GM19438 (cell line): ENCODE results near the gene FRAS1.
"Not testable (repeated sequence)": the region's sequence is repeated elsewhere in the genome, so short reads cannot be mapped to it uniquely, and the experiment has no call there.

Experiments used
- ATAC-seq: cut with Tn5 transposase; IDR thresholded peaks from one replicate; pipeline ENCODE4 v1.9.1; 2021; ENCODE audit warnings: low read depth; ENCODE audit not compliant: unreplicated experiment

The FRAS1 gene

GRCh38 chr4:78099058-78099457 is 41.9 kb downstream of the FRAS1 start:
- ATAC-seq, result no peak

DNA sequence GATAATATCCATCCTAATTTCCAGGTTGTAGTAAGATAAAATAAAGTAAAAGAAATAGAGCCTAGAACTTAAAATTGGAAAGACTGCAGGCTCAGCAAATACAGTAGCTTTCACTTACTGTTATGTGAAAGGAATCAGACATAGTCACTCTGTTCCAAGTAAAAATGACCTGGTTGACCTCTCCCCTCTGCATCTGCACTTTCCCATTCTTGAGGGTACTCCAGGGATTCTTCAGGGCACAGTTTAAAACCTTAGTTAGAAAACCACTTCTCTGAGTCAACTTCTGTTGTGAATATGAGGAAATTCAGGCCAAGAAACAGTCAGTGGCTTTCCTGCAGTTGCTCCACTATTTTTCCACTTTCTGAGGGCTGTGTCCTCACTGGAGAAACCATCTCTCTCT is 42.9 kb downstream of the FRAS1 start:
- ATAC-seq, result no peak

DNA sequence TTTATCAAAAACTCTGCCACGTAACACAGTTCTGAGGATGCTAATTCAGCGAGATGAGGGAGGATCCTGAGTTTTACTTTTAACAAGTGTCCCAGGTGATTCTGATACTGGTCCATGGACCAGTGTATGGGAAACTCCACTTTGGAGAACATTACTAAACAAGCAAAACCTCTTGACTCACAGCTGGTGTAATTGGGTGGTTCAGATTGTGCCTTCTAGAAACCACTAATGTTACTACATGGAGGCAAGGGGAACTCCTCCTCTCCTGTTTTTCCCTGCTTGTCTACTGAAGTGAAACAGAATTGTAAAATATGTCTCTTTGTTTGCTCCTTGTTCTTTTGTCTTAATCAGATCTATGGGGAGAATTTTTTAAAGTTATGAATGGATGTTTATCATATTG is 62.6 kb downstream of the FRAS1 start:
- ATAC-seq, result no peak

GRCh38 chr4:78120144-78120880 is 63.2 kb downstream of the FRAS1 start:
- no peak for ATAC-seq

DNA sequence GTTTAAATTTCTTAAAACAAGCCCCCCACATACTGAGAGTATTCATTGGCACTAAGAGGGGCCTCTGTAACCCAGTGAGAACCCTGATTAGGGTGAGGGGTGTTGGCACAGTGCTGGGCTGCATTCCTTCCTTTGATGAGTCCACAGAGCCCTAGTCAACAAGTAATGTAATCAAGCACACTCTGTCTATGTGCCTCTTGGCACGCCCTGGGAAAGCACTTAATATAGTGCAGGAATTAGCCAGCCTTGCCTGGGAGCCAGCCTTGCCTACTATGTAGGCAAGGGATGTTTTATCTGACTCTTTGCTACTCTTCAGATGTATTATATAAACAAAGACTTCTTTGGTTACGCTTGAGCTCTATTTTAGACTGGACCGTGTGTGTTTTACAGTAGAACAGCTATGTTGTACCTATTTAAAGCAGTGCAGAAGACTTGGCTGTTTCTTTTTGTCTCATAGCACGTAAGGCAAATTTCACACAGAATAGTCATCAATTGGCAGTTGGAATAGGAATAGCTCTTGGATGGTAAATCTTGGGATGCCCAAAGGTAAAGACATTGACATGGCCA is 64.3 kb downstream of the FRAS1 start:
- no peak for ATAC-seq

DNA sequence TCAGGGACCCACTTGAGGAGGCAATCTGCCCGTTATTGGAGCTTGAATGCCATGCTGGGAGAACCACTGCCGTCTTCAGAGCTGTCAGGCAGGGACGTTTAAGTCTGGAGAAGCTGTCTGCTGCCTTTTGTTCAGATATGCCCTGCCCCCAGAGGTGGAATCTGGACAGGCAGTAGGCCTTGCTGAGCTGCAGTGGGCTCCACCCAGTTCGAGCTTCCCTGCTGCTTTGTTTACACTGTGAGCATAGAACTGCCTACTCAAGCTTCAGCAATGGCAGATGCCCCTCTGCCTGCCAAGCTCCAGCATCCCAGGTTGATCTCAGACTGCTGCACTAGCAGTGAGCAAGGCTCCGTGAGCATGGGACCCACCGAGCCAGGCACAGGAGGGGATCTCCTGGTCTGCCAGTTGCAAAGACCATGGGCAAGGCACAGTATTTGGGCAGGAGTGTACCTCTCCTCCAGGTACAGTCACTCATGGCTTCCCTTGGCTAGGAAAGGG is 68.8 kb downstream of the FRAS1 start:
- not testable (repeated sequence) for ATAC-seq

DNA sequence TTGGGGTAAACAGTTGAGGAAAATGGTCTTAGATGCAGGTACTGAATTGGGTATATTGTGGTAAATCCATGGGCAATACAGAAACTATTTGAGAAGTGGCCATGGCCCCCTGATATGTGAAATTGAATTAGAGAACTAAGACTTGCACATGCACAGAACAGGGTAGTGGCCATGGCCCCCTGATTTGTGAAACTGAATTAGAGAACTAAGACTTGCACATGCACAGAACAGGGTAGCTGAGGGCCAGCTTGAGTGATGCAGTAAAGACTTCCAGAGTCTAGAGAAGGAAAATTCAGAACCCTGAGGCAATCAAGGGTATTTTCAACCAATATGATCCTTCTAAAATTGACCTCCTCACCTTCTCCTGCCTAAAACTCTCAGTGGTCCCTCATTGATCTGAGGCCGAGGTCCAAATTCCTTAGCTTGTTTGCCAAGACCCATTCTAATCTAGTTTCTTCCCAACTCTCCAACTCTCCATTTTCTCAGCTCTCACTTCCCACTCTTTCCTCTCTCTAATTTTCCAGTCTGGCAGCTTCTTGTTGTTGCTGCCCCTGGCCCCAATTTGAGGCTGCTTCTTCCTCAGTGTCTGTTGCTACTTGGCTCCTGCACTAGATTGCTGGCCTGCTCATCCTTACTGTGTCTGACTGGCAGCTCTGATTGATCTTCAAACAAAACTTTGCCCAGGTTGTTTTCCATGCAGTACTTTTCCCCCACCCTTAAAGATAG is 72.4 kb downstream of the FRAS1 start:
- no peak for ATAC-seq

- ATAC-seq, result no peak
These were observed 74.3 kb downstream of the FRAS1 start for GRCh38 chr4:78131403-78131802.

GRCh38 chr4:78136109-78137081 is 79.3 kb downstream of the FRAS1 start:
- ATAC-seq, result no peak

DNA sequence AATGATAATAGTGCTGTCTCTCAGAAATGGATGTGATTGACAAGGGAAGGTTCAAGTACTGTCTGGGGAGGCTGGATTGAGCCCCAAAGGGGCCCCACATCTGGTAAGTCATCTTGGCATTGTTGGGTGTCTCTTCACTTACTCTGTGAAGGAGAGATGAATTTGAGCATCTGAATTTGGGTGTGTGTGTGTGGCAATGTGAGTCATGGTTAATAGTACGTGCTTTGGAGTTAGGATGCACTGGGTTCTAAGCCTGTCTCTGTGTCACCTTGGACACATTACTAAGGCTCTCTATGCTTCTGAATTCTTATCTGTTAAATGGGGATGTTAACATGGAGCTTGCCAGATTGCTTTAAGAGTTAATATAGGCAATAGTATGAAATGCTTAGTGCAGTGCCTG is 80.4 kb downstream of the FRAS1 start:
- no peak for ATAC-seq

GRCh38 chr4:78138252-78138651 is 81.1 kb downstream of the FRAS1 start:
- no peak for ATAC-seq

GRCh38 chr4:78143634-78144033 is 86.5 kb downstream of the FRAS1 start:
- ATAC-seq, result no peak

- ATAC-seq, result no peak
These were observed 87.9 kb downstream of the FRAS1 start for GRCh38 chr4:78145008-78145407.

DNA sequence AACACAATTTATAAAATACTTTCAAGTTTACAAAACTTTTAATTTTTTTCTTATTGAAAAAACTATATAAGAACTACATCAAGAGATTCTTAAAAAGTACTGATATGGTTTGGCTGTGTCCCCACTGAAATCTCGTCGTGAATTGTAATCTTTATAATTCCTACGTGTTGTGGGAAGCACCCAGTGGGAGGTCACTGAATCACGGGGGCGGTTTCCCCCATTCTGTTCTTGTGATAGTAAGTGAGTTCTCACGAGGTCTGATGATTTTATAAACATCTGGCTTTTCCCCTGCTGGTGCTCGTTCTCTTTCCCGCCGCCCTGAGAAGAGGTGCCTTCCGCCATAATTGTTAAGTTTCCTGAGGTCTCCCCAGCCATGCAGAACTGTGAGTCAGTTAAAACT is 88.5 kb downstream of the FRAS1 start:
- no peak for ATAC-seq

GRCh38 chr4:78149751-78150542 is 92.8 kb downstream of the FRAS1 start:
- no peak for ATAC-seq

DNA sequence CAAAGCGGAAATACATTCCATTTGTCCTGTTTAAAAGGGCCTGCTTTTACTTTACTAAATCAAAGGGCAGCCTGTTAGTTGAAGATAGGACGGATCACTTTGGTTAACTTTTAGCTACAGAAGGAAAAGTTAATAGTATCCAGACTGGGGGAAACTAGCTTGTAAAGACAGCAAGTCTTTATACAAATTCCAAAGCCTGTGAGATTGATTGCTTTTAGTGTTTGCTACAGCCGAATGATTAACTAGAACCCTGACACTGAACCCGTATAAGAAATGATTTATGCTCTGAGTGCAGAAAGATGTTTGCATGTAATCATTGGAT is 93.4 kb downstream of the FRAS1 start:
- no peak for ATAC-seq

DNA sequence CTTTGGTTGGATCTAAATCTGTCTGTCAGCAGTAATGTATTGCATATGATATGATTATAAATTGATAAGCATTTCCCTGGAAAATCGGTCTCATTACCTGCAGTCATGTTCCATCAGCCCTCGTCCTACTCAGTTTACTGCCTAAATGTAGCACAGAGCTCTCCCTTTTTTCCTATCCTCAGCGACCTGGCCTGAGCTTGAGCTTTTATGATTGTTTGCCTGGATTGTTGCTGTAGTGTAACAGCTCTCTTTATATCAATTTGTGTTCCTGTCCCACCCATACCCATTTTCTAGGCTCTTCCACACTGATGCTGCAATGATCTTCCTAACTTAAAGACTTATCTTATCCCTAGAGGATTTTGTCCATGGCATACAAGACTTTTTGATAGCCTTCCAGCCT is 95.7 kb downstream of the FRAS1 start:
- no peak for ATAC-seq

- ATAC-seq, result no peak
These were observed 98.0 kb downstream of the FRAS1 start for GRCh38 chr4:78154972-78155590.

DNA sequence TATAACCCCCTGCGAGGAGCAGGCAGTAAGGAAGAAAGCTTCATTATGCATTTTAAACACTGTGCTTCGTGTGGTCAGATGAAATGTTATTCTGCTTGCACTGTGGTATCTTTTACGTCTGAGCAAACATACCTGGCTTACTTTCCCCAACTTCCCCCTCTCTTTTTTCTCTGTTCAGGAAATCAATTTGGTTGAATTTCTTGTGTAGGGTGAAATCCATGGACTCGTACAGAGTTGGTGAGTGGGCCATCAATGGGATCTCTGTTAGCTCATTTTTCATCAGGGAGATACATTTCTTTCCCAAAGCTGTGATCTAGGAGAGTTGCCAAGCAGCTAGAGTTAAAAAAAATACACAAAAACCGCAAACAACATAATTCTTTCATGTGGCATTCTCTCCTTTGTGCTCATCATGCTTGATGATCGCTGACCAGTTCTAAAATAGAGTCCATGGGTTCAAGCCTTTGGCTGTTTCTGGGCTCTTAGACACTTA is 98.5 kb downstream of the FRAS1 start:
- no peak for ATAC-seq
